ENCODE data around the gene ACOX3.

The ACOX3 gene

DNA sequence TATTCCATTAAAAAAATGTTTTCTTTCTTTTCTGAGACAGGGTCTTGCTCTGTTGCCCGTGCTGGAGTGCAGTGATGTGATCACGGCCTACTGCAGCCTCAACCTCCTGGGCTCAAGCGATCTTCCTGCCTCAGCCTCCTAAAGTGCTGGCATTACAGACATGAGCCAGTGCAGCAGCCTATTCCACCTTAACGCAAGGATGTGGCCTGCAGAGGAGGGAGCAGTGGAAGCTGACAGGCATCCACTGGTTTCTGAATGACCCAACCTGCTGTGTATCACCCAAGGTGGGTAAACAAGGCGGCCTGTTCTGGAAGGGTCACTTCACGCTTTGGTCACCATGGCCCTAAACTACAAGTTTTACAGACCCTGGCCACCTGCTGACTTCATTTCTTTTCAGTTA lies 60.8 kb downstream of the ACOX3 start:
- no peak for FAIRE-seq
- no peak for DNase-seq (ENCODE audit: insufficient read length, low spot score)
- TF ChIP-seq, protein P1, sequence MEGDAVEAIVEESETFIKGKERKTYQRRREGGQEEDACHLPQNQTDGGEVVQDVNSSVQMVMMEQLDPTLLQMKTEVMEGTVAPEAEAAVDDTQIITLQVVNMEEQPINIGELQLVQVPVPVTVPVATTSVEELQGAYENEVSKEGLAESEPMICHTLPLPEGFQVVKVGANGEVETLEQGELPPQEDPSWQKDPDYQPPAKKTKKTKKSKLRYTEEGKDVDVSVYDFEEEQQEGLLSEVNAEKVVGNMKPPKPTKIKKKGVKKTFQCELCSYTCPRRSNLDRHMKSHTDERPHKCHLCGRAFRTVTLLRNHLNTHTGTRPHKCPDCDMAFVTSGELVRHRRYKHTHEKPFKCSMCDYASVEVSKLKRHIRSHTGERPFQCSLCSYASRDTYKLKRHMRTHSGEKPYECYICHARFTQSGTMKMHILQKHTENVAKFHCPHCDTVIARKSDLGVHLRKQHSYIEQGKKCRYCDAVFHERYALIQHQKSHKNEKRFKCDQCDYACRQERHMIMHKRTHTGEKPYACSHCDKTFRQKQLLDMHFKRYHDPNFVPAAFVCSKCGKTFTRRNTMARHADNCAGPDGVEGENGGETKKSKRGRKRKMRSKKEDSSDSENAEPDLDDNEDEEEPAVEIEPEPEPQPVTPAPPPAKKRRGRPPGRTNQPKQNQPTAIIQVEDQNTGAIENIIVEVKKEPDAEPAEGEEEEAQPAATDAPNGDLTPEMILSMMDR (IDR thresholded peaks at IDR 0.05; ENCODE audit: insufficient read depth, missing control alignments) = no peak

DNA sequence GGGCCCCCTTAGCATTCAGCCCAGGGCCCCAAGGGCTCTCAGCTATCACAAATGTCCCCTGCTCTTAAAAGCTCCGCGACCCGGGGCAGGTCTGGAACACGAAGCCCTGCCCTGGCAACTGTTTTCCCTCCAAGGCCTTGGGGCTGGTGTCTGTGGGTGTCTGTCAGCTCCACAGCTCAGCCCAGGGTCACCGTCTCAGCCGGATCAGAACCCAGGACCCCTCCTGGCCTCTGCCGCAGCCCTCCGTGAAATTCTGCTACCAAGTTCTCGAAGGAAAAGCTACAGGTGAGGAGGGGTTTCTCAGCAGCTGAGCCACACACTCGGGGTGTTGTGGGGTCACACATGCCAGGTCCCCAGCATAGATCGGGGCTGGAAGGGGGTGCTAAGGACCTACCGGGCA lies 61.2 kb downstream of the ACOX3 start:
- DNase-seq (ENCODE audit: insufficient read length, low spot score) (no peak), FAIRE-seq (no peak)
- TF ChIP-seq, protein P1 (IDR thresholded peaks at IDR 0.05; ENCODE audit: insufficient read depth, missing control alignments) = no peak

GRCh38 chr4:8378776-8379175 lies 61.7 kb downstream of the ACOX3 start:
- DNase-seq (ENCODE audit: insufficient read length, low spot score) (no peak), FAIRE-seq (no peak)
- TF ChIP-seq, protein P1 (IDR thresholded peaks at IDR 0.05; ENCODE audit: insufficient read depth, missing control alignments) = no peak

- DNase-seq (ENCODE audit: insufficient read length, low spot score) (no peak), FAIRE-seq (no peak)
Observed at GRCh38 chr4:8378101-8378724, 62.3 kb downstream of the ACOX3 start.

DNA sequence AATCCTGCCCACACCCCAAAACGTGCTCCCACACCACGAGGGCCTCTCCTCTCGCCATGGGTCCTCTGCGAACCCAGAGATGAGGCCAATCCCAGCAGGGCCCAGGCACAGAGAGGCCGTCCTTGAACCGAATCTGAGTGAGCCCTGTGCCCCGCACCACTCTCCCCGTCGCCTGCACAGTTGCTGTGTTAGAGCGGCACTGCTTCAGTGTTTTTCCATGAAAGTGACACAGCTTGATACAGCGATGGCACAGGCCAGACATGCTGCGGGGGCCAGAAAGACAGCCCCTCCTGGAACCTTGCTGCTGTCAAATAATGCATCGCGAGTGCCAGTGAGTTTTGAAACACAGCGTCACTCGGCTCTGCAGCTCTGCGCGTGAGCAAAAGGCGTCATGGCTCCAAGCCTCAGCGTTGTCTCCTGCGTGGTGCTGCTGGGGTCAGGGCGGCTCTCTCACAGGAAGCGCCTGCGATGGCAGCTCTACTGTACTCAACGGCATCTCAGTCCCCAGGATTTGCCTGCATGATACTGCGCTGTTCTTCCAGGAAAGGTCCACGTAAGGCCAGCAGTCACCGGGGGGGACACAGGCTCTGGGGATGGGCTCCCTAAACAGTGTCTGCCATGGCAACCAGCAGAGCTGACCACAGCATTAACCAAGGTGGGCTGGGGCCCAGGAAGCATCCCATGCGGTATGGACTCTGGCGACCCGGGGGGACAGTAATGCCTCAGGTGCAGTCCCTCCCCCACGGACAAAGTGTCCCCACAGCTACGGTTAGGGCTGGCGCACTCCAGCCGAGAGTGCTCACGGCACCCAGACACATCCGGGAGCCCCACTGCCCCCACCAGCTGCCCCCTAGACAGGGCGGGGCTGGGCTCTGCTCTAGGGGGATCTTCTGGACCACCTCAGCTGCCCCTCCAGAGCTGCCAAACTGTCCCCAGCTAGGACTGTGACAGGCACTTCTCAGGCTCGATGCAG lies 63.1 kb downstream of the ACOX3 start:
- DNase-seq (ENCODE audit: insufficient read length, low spot score) (no peak), FAIRE-seq (no peak)
- TF ChIP-seq, protein P1 (IDR thresholded peaks at IDR 0.05; ENCODE audit: insufficient read depth, missing control alignments) = no peak

More at GRCh38 chr4:8378101-8378724, 62.3 kb downstream of the ACOX3 start:
- TF ChIP-seq, protein P1 (IDR thresholded peaks at IDR 0.05; ENCODE audit: insufficient read depth, missing control alignments) = no peak

DNA sequence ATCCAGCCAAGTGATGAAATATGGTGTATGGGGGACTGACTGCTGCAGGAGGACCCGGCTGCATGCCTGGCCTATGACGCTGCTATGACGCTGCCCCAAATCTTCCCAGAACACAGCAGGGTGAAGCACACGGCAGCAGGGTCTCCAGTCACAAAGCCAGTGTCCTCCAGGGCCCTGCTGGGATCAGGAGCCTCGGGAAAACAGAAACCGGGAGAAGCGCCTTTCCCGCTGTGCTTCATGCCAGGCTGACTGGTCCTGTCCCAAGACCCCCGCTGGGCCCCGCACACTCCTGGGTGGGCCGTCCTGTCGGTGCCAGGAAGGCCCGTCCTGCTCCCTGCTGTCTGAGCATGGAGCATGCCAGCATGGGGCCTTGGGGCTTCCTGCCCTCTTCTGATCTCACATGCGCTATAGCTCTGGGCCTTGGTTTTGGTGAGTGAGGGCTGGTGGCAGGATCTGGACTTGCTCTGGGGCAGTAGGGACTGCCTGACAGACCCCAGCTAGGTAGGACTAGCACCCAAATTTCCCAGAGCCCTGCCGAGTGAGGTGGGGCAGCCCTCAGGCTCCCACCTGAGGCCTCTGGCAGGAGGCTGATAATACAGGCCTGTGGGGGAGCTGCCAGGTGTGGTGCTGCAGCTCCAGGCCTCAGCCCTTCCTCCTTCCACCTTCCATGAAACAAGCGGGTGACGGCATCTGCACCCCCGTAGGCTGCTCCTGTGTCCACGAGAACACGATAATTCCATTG lies 64.0 kb downstream of the ACOX3 start:
- TF ChIP-seq, protein P1 (IDR thresholded peaks at IDR 0.05; ENCODE audit: insufficient read depth, missing control alignments) = no peak
- FAIRE-seq = no peak
- DNase-seq (ENCODE audit: insufficient read length, low spot score) = no peak

Data from D721Med (cell line).